Heart right ventricle (tissue), 16 donors: ENCODE measurements around the gene DCHS1. TPM values are rescaled to one million over a fixed set of nuclear protein-coding genes. Genes with fewer than 3 reads are reported as not detected.

Source experiments
- ATAC-seq, 8 donors: fragments of 200-7000 bp; cut with Tn5 transposase; one replicate each; pipeline ENCODE4 v1.9.1; 2020; ENCODE audit warnings: mild to moderate bottlenecking in 8 of 8, moderate library complexity in 8 of 8, moderate number of reproducible peaks in 1 of 8
- DNase-seq, 2 donors: peaks; one replicate each; pipeline ENCODE4 v3.0.0-alpha.2; 2020
- H3K27ac ChIP-seq, 10 donors: fragments of 200-600 bp; sonication (generic) in 2 of 10; one replicate each; pipeline versions ENCODE4 v1.5.0 to v1.8.0; 2020 to 2022; ENCODE audit warnings: mild to moderate bottlenecking in 3 of 10
- H3K27me3 ChIP-seq, 7 donors: fragments of 200-600 bp; one replicate each; pipeline ENCODE4 v1.8.0; 2021 to 2022; ENCODE audit warnings: mild to moderate bottlenecking in 2 of 7
- H3K36me3 ChIP-seq, 9 donors: fragments of 200-600 bp; sonication (generic) in 1 of 9; one replicate each; pipeline versions ENCODE4 v1.5.0 to v1.8.0; 2020 to 2022; ENCODE audit warnings: mild to moderate bottlenecking in 2 of 9
- H3K4me1 ChIP-seq, 9 donors: fragments of 200-600 bp; sonication (generic) in 1 of 9; one replicate each; pipeline versions ENCODE4 v1.5.0 to v1.8.0; 2020 to 2022; ENCODE audit warnings: mild to moderate bottlenecking in 4 of 9
- H3K4me3 ChIP-seq, 10 donors: fragments of 200-600 bp; sonication (generic) in 2 of 10; one replicate each; pipeline versions ENCODE4 v1.5.0 to v1.8.0; 2020 to 2022; ENCODE audit warnings: mild to moderate bottlenecking in 7 of 10, moderate library complexity in 2 of 10
- H3K9me3 ChIP-seq, 11 donors: fragments of 200-600 bp in 10 of 11; sonication (generic) in 2 of 11; one replicate each; pipeline versions ENCODE4 v1.5.0 to v1.8.0; 2013 to 2022; ENCODE audit warnings: mild to moderate bottlenecking in 2 of 11, control low read depth in 1 of 11, moderate library complexity in 1 of 11
- WGBS, 2 donors: extraction: QIAGEN DNeasy Blood & Tissue Kit; methylation state at CpG; one replicate each; pipeline ENCODE4 v1.1.7; 2013; ENCODE audit warnings: inconsistent platforms in 1 of 2; 5-methylcytosine and 5-hydroxymethylcytosine counted together
- intact Hi-C, 10 donors: fragments of 100-400 bp; cut with DNase I; formaldehyde crosslinking; loops; one replicate each; pipeline versions ENCODE4 v1.11.1 to v1.14.2; 2022
- polyA plus RNA-seq, 2 donors: library from polyadenylated mRNA; stranded (reverse); fragments of 200-250 nt; gene quantifications; one replicate each; pipeline ENCODE4 v1.2.3, GENCODE V29; 2013
- total RNA-seq, 10 donors: library from RNA; stranded (reverse); fragmentation: NEBNext Ultra II Directional in 3 of 10; extraction: Animal tissue kit (Norgen Biotek cat#: 25700) in 3 of 10; gene quantifications; one replicate each; pipeline versions ENCODE4 v1.2.1 to v1.2.4, GENCODE V29; 2021 to 2023
- TF ChIP-seq, protein P1 (sequence below), 9 donors: fragments of 200-600 bp; sonication (generic) in 2 of 9; IDR thresholded peaks; one replicate each; pipeline versions ENCODE4 v1.5.0 to v1.8.0; 2021 to 2022; ENCODE audit warnings: antibody characterized with exemption in 9 of 9, mild to moderate bottlenecking in 5 of 9, moderate library complexity in 1 of 9
- donor health status: Arrhythmogenic right ventricular cardiomyopathy.
- donor health status: ischemic (EF 13 %, LVEDD 7.1; RV severe dilation, severe dysfunction).
- donor health status: healthy with polysubstance abuse.
- donor health status: DM: no; HTN: yes; CAD: no.
- donor health status: DM: no; HTN: no; CAD: no.
- donor health status: ischemic (EF 25% LVEDD 6.9; RV normal size, moderate dysfunction).
- donor health status: ischemic (EF 25% LVEDD 5.7; RV mildly dilated, moderate dysfunction).
- donor health status: healthy.
- donor health status: DM: yes; HTN: yes; CAD: no.
- donor health status: Ischemic cardiomyopathy.
- donor health status: ischemic (EF 35%, LVEDD 5.7; RV mildly dilated, moderate dysfunction).
- donor health status: nonischemic (EF 11% LVEDD 7.7; RV severe dilation, severe dysfunction).
- donor health status: DM: yes; HTN: yes; CAD: no.
- donor health status: PGD.
- donor health status: ischemic (EF 29% LVEDD 5.4; RV normal size, mild dysfunction).
- donor health status: nonischemic (EF 23%, LVEDD 6.1; RV moderate dilation, normal function).

The DCHS1 gene
- total and polyA plus RNA-seq, 12 donors = 4.1 to 12.4 (median 8.2) TPM

GRCh38 chr11:6599881-6600390 is 55.7 kb downstream of the DCHS1 start:
- peaks cover 9 to 82% (median 65%) of the 10 kb centered on the region in 9 donors for H3K4me1 ChIP-seq
- intact Hi-C loops = loop anchor here in 6 of 10 donors (5.0 to 10.0 kb wide), 7 partner anchors 53 to 118 kb away; partner anchors contain the start of genes ARFIP2 (in 2 of the 6), TIMM10B (in 2 of the 6) and MRPL17 (in 1 of the 6)
- no peak overlapping the region for H3K27ac ChIP-seq

DNA sequence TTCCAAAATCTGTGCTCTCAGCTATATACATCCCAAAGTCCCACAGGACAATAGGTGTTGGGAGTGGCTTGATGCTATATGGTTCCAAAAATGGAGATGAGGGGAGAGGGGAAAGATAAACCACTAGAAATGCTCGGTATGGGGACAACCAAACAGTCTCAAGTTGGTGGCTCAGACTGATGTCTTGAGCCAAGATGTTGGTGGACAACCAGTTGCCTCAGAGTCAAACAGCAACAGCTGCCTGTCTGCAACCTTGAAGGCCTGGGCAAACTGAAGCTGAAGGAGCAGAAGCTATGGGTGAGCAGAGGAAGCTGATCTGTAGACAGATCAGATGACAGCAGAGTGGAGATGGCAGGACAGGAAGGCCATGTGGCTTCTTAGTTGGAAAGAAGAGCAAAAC is 56.2 kb downstream of the DCHS1 start:
- intact Hi-C loops = loop anchor here in 1 of 10 donors (5.0 kb wide), 1 partner anchor 62 kb away; no protein-coding TSS in a partner anchor
- TF ChIP-seq, protein P1, sequence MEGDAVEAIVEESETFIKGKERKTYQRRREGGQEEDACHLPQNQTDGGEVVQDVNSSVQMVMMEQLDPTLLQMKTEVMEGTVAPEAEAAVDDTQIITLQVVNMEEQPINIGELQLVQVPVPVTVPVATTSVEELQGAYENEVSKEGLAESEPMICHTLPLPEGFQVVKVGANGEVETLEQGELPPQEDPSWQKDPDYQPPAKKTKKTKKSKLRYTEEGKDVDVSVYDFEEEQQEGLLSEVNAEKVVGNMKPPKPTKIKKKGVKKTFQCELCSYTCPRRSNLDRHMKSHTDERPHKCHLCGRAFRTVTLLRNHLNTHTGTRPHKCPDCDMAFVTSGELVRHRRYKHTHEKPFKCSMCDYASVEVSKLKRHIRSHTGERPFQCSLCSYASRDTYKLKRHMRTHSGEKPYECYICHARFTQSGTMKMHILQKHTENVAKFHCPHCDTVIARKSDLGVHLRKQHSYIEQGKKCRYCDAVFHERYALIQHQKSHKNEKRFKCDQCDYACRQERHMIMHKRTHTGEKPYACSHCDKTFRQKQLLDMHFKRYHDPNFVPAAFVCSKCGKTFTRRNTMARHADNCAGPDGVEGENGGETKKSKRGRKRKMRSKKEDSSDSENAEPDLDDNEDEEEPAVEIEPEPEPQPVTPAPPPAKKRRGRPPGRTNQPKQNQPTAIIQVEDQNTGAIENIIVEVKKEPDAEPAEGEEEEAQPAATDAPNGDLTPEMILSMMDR (IDR thresholded peaks at IDR 0.05) = no peak
- ATAC-seq (no peak), DNase-seq (no peak)
- H3K27ac ChIP-seq = peak overlapping the region in 1 of 10 donors; percentile 66
- no peak overlapping the region for H3K4me3 ChIP-seq
- H3K36me3 ChIP-seq = peaks cover 0 to 74% (median 23%) of the 10 kb centered on the region in 9 donors
- WGBS, 2 donors = 74 to 84% methylated on average over 1 of the region's 1 CpG
- H3K4me1 ChIP-seq = peaks cover 9 to 83% (median 68%) of the 10 kb centered on the region in 9 donors
- no peaks in the 10 kb centered on the region for H3K27me3 ChIP-seq
- no peaks in the 10 kb centered on the region for H3K9me3 ChIP-seq

More at GRCh38 chr11:6599881-6600390, 55.7 kb downstream of the DCHS1 start:
- Histone ChIP-seq H3K4me3 (no peak overlapping the region), H3K36me3 (peaks cover 0 to 69% (median 23%) of the 10 kb centered on the region in 9 donors), H3K27me3 (no peaks in the 10 kb centered on the region), H3K9me3 (no peaks in the 10 kb centered on the region)
- WGBS, 2 donors = 85 to 92% methylated on average over 2 of the region's 2 CpGs
- DNase-seq (no peak), ATAC-seq (no peak)
- TF ChIP-seq, protein P1 (IDR thresholded peaks at IDR 0.05) = no peak

GRCh38 chr11:6598555-6598954 is 57.1 kb downstream of the DCHS1 start:
- 71 to 76% methylated on average over 3 of the region's 3 CpGs for WGBS, 2 donors
- ATAC-seq (peak in 1 of 8 donors; percentile 25), DNase-seq (no peak)
- Histone ChIP-seq H3K27ac (peak overlapping the region in 5 of 10 donors; percentile 2 to 66 (median 18)), H3K4me3 (no peak overlapping the region), H3K27me3 (no peaks in the 10 kb centered on the region), H3K36me3 (peaks cover 0 to 82% (median 23%) of the 10 kb centered on the region in 9 donors), H3K4me1 (peaks cover 11 to 91% (median 74%) of the 10 kb centered on the region in 9 donors), H3K9me3 (no peaks in the 10 kb centered on the region)
- TF ChIP-seq, protein P1 (IDR thresholded peaks at IDR 0.05) = no peak
- intact Hi-C loops = loop anchor here in 1 of 10 donors (5.0 kb wide), 1 partner anchor 61 kb away; no protein-coding TSS in a partner anchor

- H3K4me3 ChIP-seq = no peak overlapping the region
- no peak for DNase-seq
- intact Hi-C loops = loop anchor here in 1 of 10 donors (5.0 kb wide), 1 partner anchor 59 kb away; no protein-coding TSS in a partner anchor
- H3K4me1 ChIP-seq = peaks cover 2 to 84% (median 60%) of the 10 kb centered on the region in 9 donors
- no peaks in the 10 kb centered on the region for H3K9me3 ChIP-seq
- H3K27me3 ChIP-seq = no peaks in the 10 kb centered on the region
- H3K36me3 ChIP-seq = peaks cover 0 to 96% (median 23%) of the 10 kb centered on the region in 9 donors
- ATAC-seq = peak in 5 of 8 donors; percentile 71 to 83 (median 73)
- TF ChIP-seq, protein P1 (IDR thresholded peaks at IDR 0.05) = no peak
- peak overlapping the region in 9 of 10 donors; percentile 36 to 66 (median 56) for H3K27ac ChIP-seq
- WGBS, 2 donors = 27 to 28% methylated on average over 5 of the region's 5 CpGs
Measured at GRCh38 chr11:6596239-6596877, 59.3 kb downstream of the DCHS1 start.
